Measurements from ENCODE around the gene GSTM5.
"Not testable (repeated sequence)": the region's sequence is repeated elsewhere in the genome, so short reads cannot be mapped to it uniquely, and the experiment has no call there.

GRCh38 chr1:109687109-109687508 lies 24.9 kb upstream of the GSTM5 start:
- not testable (repeated sequence) for TF ChIP-seq CTCF (IDR thresholded peaks at IDR 0.05; ENCODE audit: control extremely low read depth in 1 of 3, insufficient read depth in 1 of 3, low read depth in 1 of 3, low read length in 3 of 3); BACH1 (IDR thresholded peaks at IDR 0.05; ENCODE audit: low read length); POLR2A (IDR thresholded peaks at IDR 0.05; ENCODE audit: control extremely low read depth in 1 of 2, low read depth in 2 of 2, low read length in 2 of 2); TEAD4 (IDR thresholded peaks at IDR 0.05; ENCODE audit: low read depth, low read length); EZH2 (IDR thresholded peaks at IDR 0.05; ENCODE audit: low read depth, low read length, severe bottlenecking); BCL11A (IDR thresholded peaks at IDR 0.05; ENCODE audit: low read depth in 2 of 2, low read length in 2 of 2); USF2 (IDR thresholded peaks at IDR 0.05; ENCODE audit: low read length)

Measured in H1 (cell line).